AML-193 (cell line): ENCODE results near the gene S100A6.
"Not testable (repeated sequence)": the region's sequence is repeated elsewhere in the genome, so short reads cannot be mapped to it uniquely, and the experiment has no call there.

Experiments used
- DNase-seq, 2 experiments: peaks; one replicate each; lab custom pipeline; 2025; lab: John Stamatoyannopoulos, UW

Gene S100A6

DNA sequence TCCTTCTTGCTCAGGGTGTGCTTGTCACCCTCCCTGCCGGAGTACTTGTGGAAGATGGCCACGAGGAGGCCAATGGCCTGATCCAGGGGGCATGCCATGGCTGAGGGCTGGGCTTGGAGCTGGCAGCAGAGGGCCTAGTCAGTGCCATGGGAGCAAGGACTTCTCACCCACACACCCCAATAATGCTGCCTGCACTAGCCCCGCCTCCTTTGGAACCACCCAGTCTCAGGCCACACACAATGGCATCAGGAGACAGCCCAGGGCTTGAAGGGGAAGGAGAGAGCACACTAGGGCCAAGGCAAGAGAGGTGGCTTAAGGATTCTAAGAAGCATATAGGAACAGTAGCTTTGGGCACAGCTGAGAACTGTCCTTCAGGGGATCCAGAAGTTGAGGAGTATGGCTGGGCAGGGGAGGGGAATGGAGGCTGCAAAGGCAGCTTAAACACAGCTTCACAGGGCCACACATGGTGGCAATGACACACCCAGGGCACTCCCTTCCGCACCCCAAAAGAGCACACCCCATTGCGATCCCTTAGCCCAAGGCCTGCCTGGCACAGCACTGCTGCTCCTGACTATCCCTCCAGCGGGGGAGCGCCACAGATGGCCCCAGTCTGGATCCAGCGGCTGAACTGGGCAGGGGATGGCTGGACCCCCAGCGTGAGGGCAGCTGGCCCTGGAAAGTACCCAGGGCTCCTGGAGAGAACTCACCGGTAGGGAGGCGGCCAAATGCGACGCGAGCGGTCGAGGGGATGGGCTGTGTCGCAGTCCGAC lies at the start of gene S100A6:
Gene S100A6, minus strand, starts transcription at position 750 of the 770 bp plus-strand sequence. Its CDS starts 652 bp downstream, at position 98.
- peak; percentile 77 to 78 for DNase-seq

DNA sequence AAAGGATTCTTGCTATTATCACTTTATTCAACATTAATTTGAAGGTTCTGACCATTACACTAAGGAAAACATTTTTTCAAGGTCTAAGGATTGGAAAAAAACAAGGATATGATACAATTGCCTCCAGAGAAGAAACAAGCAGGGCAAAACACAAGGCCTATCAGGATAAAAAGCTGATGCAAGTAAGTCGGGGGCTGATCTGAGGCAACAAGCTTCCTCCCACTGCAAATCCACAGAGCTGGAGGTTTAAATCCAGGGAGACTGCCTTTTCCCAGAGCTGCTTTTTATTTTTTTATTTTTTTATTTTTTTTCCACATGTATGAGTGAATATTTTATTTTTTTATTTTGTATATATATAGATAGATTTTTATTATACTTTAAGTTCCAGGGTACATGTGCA lies 49.2 kb upstream of the S100A6 start:
- no peak for DNase-seq

DNA sequence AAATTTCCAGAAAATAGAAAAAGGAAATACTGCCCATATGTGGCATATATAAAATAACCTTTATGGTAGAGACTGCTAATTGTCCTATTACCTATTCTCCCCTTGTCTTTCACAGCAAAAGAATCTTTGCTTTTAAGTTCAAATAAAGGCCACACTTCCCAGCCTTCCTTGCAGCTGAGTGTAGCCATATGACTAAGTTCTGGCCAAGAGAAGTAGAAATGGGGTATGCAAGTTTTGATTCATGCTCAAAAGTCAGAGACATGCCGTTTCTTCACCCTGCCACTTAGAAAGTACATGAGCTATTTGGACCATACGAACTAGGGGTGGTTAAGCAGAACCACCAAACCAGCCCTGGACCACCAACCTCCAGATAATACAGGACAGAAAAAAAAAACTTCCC lies 48.2 kb upstream of the S100A6 start:
- no peak for DNase-seq

DNA sequence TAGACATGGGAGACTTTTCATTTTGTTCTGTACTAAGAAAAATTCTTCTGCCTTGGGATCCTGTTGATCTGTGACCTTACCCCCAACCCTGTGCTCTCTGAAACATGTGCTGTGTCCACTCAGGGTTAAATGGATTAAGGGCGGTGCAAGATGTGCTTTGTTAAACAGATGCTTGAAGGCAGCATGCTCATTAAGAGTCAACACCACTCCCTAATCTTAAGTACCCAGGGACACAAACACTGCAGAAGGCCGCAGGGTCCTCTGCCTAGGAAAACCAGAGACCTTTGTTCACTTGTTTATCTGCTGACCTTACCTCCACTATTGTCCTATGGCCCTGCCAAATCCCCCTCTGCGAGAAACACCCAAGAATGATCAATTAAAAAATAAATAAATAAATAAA lies 47.7 kb upstream of the S100A6 start:
- DNase-seq = not testable (repeated sequence)

DNA sequence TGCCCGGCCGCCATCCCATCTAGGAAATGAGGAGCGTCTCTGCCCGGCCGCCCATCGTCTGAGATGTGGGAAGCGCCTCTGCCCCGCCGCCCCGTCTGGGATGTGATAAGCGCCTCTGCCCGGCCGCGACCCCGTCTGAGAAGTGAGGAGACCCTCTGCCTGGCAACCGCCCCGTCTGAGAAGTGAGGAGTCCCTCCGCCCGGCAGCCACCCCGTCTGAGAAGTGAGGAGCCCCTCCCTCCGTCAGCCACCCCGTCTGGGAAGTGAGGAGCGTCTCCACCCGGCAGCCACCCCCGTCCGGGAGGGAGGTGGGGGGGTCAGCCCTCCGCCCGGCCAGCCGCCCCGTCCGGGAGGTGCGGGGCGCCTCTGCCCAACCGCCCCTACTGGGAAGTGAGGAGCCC lies 47.0 kb upstream of the S100A6 start:
- DNase-seq = not testable (repeated sequence)

DNA sequence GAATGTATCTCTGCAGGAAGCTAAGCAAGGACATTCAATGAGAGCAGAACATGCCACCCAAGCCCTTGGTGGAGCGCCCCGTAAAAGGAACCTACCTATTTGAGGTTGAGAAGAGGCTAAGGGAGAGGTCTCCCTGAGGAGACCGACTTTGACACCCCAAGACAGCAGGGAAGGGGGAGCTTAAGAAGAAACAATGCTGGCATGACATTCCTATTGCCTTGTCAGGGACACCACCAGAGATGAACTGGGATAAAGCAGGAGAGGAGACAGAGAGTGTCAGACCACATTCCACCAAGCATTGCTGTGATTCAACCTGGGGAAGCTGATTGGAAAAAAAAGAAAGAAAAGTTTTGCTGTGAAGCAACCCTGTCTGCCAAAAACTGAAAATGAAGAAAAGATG lies 43.1 kb upstream of the S100A6 start:
- DNase-seq = no peak

DNA sequence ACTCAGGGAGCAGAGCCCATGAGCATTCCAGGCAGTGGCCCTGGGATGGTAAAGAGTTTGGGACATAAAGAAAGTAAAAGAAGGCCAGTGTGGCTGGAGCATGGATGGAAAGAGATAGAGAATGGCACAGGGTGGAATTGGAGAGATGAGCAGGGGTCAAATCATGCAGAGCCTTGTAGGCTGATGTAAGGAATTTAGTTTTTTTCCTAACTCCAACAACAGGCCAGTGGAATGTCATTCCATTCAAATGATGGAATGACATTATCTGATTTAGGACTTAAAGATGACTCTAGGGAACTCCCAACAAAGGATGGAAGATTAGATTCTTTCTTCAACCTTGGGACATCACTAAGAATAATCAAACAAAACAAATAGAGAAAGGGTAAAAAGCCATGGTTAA lies 42.7 kb upstream of the S100A6 start:
- DNase-seq = no peak

DNA sequence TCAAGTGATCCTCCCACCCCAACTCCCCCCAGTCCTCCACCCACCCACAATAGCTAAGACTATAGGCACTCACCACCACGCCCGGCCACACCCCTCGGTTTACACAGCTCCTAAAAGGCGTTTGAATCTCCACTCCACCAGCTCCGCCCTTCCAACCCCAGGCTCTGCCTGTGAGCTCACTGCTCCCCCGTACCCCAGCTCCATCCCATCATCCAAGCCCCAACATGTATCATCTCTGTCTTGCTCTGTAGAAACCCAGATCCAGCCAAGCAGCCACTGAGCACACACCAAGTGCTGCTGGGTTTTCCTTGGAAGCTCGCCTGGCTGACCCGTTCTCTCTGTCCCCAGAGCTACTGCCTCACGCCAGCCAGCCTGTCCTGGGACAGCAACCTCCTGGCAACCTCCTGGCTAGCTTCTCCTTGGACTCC lies 41.8 kb upstream of the S100A6 start:
- DNase-seq = no peak

DNA sequence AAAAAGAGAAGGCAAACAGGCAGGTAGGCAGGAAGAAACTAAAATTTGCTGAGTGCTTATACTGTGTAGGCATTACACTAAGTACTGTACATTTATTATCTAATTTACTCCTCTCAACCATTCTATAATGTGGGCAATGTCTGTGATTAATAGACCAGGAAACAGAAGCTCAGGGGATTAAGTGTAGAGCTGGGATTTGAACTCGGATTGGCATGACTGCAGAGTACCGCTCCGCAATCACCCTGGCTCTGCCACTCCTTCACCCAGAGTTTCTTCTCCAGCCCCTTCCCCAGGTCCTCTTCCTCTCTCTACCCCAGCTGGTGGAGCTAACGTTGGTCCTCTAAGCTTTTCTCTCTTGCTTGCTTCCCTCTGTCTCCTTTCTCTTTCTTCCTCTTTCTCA lies 41.3 kb upstream of the S100A6 start:
- DNase-seq = no peak

DNA sequence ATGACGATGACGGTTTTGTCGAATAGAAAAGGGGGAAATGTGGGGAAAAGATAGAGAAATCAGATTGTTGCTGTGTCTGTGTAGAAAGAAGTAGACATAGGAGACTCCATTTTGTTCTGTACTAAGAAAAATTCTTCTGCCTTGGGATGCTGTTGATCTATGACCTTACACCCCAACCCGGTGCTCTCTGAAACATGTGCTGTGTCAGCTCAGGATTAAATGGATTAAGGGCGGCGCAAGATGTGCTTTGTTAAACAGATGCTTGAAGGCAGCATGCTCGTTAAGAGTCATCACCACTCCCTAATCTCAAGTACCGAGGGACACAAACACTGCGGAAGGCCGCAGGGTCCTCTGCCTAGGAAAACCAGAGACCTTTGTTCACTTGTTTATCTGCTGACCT lies 39.7 kb upstream of the S100A6 start:
- DNase-seq = not testable (repeated sequence)

DNA sequence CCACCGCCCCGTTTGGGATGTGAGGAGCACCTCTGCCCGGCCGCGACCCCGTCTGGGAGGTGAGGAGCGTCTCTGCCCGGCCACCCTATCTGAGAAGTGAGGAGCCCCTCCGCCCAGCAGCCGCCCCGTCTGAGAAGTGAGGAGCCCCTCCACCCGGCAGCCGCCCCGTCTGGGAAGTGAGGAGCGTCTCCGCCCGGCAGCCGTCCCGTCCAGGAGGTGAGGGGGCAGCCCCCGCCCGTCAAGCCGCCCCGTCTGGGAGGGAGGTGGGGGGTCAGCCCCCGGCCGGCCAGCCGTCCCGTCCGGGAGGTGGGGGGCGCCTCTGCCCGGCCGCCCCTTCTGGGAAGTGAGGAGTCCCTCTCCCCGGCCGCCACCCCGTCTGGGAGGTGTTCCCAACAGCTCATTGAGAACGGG lies 39.3 kb upstream of the S100A6 start:
- not testable (repeated sequence) for DNase-seq

DNA sequence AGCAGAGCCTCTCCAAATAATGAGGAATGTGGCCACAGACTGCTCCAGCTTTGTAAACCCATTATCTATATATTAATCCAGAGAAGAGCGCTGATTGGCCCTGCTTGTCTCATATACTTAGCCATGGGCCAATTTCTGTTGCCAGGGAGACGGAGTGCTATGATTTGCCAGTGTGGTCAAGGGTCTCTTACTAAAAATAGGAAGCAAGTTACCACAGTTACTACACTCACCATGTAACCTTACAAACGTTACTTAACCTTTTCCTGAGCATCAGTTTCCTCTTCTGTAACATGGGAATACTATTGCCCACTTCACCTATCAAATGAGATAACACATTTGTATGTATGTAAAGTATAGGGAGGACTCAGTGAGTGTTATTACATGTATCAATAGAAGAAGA lies 37.6 kb upstream of the S100A6 start:
- DNase-seq = peak in 1 of 2 experiments; percentile 16

DNA sequence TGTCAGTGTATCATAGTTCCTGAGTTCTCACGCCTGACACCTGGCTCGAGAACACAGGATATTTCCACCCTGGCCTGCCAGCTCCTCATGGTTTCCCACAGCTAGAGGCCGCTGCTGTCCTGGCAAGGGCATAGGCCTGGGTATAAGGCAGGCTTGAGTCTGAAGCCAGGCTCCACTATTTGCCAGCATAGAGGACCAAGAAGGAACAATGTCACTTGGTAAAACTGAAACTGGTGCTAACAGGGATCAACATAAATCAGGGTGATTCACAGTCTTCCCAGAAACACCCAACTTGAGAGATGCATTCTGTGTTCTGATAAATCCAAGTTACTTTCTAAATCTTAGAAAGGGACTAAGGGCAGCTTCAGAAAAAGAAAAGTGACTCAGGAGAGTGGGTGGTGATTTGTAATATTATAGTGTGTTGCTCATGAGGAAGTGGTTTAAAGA lies 36.8 kb upstream of the S100A6 start:
- DNase-seq = peak; percentile 60 to 66

DNA sequence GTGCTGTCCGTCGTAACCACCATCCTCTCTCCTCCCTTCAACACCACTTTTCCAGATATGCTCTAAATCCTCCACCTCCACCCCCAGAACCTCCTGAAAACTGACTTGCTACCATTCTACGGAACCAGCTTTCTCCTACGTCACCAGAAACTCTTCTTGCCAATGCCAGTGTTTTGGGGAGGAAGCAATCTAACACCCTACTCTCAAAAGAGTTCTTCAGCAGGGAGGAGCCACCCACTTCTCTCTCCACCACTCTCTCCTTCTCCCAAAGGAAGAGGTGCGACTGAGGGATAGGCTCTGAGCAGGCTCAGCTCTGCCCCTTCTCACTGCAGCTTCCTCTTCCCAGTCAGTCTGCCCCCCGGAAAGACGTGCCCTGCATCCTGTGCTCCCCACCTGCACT lies 35.9 kb upstream of the S100A6 start:
- no peak for DNase-seq

DNA sequence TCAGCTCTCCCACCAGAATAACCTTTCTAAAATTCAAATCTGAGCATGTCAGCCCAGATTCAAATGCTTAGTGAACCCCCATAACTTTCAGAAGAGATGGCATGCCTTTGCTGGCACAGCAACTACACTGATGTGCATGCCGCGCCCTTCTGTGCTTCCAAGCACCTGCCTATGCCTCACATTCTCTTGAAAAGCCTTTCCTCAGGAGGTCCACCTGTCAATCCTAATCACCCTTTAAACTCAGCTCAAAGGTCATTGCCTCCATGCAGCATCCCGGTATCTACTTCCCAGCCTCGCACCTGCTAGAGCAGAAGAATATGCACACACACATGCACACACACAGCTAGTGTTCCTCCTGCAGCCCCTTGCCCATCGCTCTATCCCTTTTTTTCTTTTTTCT lies 35.1 kb upstream of the S100A6 start:
- DNase-seq = no peak

DNA sequence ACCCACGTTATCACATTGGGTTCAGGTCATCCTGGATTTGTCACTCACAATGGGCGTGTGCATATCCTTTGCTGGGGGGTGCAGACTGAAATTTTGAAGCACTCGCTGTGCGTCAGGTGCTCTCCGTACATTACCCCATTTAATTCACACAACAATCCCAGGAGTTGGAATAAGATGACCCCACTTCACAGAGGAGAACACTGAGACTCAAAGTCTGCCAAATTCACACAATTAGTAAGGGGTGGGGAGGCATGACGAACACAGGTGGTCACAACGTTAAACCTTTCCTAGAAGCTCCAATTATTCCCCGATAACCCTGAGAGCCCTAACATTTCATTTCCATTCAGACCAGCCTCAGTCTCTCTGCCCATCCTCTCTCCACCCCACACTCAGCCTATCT lies 33.7 kb upstream of the S100A6 start:
- no peak for DNase-seq

DNA sequence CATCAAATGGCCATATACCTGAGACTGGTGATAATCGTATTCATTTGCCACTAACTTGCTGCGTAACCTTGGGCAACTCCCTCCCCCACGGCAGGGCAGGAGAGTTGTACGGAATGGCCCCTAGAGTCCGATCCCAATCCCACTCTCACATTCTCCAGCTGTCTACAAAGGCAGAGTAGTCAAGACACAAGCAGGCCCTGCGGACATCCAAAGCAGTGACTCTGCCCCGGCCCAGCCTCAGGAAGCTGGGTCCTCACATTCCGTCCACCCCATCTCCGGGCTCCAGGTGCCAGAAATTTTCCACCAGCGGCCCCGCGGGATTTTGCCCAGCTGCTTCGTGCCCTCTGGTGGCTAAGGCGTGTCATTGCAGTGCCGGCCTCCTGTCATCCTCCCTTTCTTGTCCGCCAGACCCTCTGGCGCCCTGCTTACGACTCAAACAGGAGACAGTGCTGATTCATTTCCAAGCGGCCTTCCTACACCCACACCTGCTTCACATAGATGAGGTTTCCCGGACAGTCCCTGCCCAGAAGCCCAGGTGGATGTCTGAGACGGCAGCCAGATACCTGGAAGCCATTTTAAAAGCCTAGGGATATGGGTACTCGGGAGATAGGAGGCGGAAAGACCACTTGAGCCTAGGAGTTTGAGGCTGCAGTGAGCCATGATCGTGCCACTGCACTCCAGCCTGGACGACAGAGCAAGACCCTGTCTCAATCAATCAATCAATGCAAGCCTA lies 32.7 kb upstream of the S100A6 start:
- DNase-seq = peak; percentile 56 to 72

DNA sequence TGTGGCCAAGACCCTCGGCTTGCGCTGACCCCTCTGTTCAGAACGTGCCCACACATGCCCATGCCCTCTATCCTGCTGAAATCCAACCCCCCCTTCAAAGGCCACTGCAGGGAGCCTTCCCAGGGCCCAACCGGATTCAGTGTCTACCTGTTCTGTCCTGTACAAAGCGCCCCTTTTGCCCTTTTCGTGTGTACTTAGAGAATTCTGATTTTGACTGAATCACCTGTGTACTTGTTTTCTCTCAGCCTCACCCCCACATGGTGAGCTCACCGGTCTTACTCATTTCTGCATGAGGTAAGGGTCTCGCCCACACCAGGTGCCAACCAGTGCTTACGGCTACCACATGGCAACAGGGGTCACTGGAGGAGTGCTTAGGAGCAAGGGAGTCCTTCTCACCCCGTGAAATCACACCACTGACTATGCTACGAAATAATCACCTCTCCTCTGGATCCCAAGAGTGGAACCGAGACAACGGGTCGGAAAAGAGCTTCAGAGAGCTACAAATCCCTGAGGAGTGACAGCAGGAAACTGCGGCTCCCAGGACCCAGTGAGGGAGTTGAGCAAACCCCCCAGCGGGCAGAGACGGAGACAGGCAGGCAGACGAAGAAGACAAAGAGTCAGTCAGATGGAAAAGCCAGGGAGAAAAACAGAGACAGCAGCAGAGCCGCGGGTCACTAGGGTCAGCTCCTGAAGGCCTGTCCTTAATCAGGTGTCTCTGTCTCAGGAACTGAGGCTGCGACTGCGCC lies 32.0 kb upstream of the S100A6 start:
- DNase-seq = no peak

DNA sequence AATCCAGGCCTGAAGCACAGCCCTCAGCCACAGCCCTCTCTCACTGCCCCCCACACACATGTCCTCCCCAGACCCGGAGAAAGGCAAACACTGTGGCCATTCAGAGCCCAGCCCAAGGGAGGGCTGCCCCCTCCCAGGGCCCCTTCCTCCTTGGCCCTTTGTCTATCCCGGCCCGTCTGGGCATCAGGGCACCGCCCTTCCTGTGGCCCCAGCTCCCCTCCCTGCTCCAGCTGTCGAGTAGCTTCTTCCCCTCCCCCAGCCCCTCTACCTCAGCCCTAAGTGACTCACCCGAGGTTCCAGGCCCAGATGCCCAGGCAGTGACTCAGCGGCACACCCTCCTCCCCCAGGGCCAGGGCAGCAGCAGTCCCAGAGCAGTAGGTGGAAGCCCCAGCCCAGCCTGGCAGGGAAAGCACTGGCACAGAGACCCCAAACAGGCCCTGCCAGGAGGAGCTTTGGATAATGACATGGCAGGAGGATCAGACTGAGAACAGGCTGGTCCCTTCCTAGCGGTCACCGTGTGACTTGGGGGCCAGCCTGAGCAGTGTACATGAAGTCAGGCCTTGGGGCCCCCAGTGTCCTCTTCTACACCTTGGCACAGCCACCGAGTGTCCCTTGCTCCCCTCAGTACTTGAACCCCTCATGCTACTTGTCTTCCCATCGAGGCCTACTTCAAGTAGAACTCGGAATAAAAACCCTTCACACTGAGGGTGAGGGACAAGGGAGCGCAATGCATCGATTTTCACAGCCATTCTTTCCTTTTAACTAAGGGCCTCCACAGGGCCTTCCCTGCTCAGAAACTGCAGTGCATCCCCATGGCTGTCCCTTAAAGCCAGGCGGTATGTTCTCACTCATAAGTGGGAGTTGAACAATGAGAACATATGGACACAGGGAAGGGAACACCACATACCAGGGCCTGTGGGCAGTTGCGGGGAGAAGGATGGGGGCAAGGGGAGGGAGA lies 30.9 kb upstream of the S100A6 start:
- peak; percentile 75 to 80 for DNase-seq

DNA sequence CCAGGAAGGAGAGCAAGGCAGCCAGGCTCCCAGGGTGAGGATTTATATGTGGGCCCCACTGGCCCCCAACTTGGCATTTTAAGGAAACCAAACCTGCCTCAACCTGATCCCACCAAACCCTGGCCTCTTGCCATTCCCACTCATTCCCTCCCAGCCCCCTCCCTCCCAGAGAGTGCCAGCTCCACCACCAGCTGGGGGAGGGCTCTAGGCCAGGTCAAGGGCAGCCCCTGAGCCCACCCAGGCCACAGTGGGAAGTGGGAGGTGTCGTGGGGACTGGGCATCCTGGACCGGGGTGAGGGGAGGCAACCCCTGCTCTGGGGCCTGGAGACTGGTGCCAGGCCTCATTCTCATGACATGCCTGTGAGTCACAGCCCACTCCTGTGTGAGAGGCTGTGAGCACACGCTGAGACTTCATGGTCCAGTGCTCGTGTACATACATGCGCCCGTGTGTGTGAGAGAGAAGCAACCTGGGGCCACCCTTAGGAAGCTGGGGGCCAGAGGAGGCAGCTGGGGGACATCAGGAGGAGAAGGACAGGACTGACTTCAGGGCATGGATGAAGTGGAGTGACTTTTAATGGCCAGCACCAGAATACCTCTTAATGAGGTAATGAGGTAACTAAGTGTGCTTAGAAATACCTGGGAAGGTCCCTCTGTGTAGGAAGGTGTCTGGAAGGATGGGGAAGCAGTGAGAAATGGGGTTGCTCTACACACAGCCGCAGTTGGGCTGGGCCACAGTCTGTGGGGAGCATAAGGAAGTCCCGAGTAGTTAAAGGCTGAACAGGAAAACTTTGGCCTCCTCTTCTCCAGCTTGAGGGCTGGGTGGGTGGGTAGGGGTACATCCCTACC lies 30.0 kb upstream of the S100A6 start, which contains the start of gene S100A2:
Gene S100A2, minus strand, starts transcription at position 316 of the 846 bp plus-strand sequence. CDS start 1,967 bp downstream, outside the sequence.
- peak; percentile 28 to 37 for DNase-seq
